Activated CD8-positive, alpha-beta memory T cell treated with anti-CD3 and anti-CD28 coated beads for 4 hours (primary cell): ENCODE data around the gene TOM1L2.
"Not testable (repeated sequence)": the region's sequence is repeated elsewhere in the genome, so short reads cannot be mapped to it uniquely, and the experiment has no call there.

ENCODE experiments used
- DNase-seq, 2 donors: peaks; one replicate each; pipeline ENCODE4 v3.0.0-alpha.2; 2020; ENCODE audit warnings: low read depth in 2 of 2

TOM1L2 gene

DNA sequence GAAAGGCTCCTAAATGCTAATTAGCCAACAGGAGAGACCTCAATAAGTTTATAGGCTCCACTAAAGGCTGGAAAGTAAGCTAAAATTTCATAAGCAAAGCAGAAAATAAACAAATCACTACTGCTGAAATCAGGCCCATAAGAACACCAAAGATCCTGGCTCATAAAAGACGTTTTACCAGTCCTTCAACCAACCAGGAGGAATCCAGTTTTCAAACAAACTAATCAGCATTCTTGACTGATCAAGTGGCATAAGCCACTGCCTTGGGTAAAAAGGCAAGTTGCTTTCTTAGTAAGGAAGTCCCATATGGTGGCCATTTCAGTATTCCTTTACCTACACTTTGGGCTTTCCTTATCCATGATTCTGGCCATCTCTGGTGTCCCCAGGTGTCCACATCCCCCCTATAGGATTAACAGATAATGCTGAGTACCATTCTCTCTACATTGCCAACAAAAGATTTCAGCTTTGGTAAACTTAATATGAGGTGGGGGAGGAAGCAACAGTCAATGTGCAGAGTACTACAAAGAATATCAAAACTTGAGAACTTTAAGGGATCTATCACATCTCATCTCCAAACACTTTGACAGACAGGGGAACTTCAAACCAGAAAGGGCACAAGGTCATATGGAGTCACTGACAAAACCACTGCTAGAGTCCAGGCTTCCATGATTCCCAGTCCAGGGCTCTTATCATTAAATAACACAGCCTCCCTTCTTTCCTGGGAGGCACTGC lies 1.3 kb downstream of the TOM1L2 start:
- no peak for DNase-seq

DNA sequence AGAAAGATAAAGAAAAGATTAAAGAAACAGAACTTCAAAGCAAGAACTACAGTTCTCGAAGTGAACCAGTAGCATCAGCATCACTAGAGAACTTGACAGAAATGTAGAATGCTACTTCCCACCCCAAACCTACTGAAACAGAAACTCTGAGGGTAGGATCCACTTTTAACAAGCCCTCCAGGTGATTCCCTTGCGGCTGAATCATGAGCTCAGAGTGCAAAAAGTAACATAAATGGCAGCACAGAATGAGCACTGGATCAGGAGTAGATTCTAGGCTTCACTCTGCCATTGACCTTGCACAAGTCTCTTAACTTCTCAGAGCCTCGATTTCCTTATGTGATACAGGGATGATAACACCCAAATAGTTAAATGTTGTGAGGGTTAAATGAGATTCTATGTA lies 5.8 kb downstream of the TOM1L2 start:
- DNase-seq, result no peak

- DNase-seq, result no peak
Measured at GRCh38 chr17:17965152-17965721, 7.0 kb downstream of the TOM1L2 start.

GRCh38 chr17:17964710-17965109 lies 7.5 kb downstream of the TOM1L2 start:
- no peak for DNase-seq

DNA sequence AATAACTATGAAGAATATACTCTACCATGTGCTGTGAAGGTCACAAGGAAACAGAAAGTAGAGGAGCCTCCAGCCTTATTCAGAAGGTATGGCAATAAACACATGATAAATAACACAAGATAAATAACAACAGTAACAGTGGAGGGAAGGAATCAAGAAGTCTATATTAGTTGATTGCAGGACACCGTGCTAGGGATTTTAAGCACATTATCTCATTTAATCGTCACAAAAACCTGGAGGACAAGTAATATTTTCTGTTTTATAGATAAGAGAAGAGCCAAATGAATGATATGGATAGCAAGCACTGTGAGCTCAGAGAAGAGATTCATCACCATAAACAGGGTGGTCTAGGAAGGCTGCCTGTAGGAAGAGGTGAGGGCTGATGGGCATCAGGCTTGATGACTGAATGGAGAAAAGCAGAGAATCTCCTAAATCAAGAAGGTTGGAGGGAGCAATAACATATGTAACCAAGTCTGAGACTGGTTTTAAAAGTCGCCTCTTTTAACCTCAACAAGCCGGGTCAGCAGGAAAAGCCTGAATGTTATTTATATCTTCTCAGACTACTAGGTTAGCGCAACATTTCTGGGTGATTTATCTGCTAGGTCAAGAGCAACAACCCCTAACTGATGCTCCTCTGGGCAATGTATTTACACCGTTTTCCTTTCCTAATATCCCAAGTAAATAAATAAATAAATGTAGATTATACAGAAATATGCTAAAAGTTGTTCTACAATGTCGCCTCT lies 8.3 kb downstream of the TOM1L2 start:
- DNase-seq, result no peak

- no peak for DNase-seq
Measured at GRCh38 chr17:17963066-17963465, 9.1 kb downstream of the TOM1L2 start.

DNA sequence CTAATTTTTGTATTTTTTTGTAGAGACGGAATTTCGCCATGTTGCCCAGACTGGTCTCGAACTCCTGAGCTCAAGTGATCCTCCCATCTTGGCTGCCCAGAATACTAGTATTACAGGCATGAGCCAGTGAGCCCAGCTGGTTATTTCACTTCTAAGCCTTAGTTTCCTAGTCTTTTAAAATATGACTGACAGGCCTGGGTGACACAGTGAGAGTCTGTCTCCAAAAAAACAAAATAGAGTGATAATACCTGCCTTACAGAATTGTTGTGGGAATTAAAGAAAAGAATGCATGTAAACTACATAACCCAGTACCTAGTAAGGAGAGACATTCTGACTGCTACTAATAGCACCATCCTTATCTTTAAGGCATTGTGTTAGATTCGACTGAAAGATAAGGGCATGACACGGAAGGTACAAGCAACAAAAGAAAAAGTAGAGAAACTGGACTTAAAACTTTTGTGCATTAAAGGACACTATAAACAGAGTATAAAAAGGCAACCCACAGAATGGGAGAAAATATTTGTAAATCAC lies 11.6 kb downstream of the TOM1L2 start:
- DNase-seq, result no peak

GRCh38 chr17:17959520-17960361 lies 12.5 kb downstream of the TOM1L2 start:
- DNase-seq, result no peak

GRCh38 chr17:17958982-17959381 lies 13.2 kb downstream of the TOM1L2 start:
- no peak for DNase-seq

DNA sequence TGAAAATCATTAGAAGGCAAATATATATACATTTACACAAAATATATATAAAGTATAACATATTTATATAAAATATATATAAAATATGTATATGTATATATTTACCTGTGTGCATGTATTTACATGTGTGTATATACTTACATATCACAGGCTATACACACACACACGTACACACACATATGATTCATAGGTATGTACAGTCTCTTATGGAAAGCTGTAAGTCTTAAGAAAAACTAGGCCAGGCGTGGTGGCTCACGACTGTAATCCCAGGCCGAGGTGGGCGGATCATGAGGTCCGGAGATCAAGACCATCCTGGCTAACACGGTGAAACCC lies 14.7 kb downstream of the TOM1L2 start:
- no peak for DNase-seq

DNA sequence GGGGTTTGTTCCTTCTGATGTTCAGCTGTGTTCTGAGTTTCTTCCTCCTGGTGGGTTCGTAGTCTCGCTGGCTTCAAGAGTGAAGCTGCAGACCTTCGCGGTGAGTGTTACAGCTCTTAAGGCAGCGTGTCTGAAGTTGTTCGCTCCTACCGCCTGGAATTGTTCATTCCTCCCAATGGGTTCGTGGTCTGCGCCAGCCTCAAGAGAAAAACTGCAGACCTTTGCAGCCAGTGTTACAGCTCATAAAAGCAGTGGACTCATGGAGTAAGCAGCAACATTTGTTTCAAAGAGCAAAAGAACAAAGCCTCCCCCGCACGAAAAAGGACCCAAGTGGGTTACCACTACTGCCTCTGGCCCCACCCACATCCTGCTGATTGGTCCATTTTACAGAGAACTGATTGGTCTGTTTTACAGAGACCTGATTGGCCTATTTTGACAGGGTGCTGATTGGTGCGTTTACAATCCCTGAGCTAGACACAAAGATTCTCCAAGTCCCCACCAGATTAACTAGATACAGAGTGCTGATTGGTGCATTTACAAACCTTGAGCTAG lies 16.3 kb downstream of the TOM1L2 start:
- not testable (repeated sequence) for DNase-seq

DNA sequence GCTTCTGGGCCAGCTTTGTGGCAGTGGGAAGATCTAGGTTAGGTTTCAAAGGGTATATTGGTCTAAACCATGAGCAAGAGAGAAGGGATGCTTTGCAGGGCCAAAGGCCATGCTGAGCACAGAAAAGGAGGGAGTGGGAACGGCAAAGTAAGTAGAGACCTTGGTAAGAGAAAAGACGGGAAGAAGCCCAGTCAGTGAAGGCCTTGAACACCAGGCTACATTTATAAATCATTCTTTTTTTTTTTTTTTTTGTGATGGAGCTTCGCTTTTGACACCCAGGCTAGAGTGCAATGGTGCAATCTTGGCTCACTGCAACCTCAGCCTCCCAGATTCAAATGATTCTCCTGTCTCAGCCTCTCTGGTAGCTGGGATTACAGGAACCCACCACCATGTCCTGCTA lies 18.1 kb downstream of the TOM1L2 start:
- DNase-seq, result no peak

GRCh38 chr17:17952691-17953090 lies 19.5 kb downstream of the TOM1L2 start:
- no peak for DNase-seq

GRCh38 chr17:17951524-17951923 lies 20.7 kb downstream of the TOM1L2 start:
- DNase-seq, result no peak

GRCh38 chr17:17950806-17951205 lies 21.4 kb downstream of the TOM1L2 start:
- DNase-seq, result no peak

GRCh38 chr17:17950347-17950746 lies 21.9 kb downstream of the TOM1L2 start:
- DNase-seq, result no peak

- DNase-seq, result no peak
Measured at GRCh38 chr17:17947966-17948365, 24.2 kb downstream of the TOM1L2 start.

DNA sequence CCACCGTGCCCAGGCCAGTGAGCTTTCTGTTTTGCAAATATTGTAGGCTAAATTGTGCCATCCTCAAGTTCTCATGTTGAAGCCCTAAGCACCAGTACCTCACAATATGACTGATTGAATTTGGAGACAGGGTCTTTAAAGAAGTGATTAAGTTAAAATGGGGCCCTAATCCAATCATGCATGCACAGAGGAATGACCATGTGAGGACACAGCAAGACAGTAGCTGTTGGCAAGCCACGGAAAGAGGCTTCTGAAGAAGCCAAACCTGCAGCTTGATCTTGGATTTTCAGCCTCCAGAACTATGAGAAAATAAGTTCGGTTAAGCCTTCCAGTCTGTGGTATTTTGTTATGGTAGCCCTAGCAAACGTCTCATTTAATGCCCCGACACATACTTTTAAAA lies 24.9 kb downstream of the TOM1L2 start:
- DNase-seq, result no peak

- DNase-seq, result no peak
Measured at GRCh38 chr17:17946093-17946492, 26.1 kb downstream of the TOM1L2 start.

DNA sequence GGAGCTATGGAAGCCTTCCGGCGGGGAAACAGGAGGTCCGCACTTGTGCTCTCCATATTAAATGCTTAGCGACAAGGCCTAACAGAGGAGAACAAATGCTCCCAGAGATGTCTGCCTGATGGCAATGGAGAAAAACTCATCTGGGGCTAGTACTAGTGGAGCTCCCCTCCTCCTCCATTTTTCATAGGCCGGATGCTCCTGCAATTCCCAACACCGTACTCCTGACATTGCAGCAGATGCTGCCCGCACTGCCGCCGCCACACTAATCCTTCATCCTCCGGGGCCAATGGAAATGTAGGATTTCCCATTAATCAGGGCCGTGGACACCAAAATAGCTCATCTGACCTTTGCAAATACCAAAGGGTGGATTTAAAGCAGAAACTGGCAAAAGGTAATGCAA lies 27.5 kb downstream of the TOM1L2 start:
- DNase-seq, result no peak

GRCh38 chr17:17944242-17944641 lies 28.0 kb downstream of the TOM1L2 start:
- DNase-seq, result no peak
